CD4-positive, alpha-beta T cell treated with Interleukin-15 for 4 hours (primary cell): ENCODE measurements around the gene AGRP.
A peak's percentile ranks its signal among the peaks of the same experiment; 100 is the strongest.

Source experiments
- DNase-seq: peaks from one replicate; pipeline ENCODE4 v3.0.0-alpha.2; 2020; ENCODE audit warnings: low spot score

The AGRP gene

DNA sequence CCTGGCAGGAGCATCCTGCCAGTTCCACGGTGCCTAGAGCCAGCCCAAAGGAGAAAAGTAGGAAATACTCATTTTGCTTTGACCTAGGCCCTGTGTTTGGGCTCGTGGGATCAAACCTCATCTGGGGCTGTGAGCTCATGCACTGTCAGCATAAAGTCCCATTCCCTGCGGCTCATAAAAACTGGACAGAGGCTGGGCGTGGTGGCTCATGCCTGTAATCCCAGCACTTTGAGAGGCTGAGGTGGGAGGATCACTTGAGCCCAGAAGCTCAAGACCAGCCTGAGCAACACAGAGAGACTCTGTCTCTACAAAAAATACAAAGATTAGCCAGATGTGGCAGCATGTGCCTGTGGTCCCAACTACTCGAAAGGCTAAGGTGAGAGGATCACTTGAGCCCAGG, 20.3 kb downstream of the AGRP start:
- no peak for DNase-seq

DNA sequence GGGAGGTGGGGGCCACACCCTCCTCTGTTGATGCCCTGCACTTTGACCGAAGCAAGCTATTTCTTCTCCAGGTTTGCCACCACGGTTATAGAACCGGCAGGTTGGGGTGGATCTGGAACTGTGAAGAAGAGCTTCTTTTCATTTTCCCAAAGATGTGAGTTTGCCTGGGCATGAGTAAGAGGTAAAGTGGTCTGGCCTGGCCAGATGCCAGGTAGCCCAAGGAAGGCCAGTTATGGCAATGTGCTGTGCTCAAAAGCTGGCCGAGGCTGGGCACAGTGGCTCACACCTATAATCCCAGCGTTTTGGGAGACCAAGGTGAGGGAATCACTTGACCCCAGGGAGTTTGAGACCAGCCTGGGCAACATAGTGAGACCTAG, 21.1 kb downstream of the AGRP start:
- DNase-seq = no peak

DNA sequence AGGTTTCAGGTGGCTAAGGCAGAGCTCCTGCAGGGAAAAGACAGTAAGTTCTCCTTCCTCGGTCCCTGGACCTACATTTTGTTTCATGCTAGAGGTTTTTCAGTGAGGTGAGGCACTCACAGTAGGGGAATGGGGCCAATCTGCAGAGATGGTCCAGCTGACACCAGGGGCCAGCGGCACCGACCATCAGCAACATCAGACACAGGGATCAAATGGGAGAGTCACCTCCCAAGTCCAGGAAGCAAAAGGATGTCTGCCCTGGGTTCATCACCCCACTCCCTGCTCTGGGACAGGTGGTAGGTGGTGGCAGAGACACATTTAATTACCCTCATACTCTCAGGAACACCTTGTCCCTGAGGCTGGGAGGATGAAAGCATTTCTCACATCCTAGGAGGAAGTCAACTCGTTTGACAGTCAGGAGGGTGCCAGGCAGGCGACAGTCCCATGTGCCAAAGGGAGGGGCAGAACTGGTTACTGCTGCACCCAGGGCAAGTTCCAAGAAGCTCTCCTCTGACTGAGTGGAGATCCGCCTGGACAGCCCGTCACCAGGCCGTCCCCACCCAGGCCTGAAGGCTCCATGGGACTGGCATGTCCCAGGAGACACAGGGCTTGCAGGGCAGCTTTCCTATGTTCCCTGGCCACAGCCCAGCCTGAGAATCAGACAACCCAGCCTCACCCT, 21.6 kb downstream of the AGRP start:
- DNase-seq = no peak

DNA sequence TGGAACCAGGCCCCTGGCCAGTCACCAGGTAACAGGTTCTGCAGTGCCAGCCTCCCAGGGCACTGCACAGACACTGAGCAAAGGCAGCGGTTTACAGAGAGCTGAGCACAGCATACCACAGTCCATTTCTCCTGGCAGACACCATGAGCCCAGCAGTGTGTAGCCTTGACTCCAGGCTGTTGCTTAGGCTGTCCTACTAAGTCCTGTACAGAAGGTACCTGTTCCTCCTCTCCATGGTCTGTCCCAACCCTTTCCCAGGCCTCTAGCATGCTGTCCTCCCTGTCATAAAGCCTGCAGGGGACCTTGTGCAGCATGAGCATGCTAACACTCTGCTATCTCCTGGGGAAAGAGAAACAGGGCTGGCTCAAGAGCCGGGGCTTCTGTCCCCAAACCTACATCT, 22.4 kb downstream of the AGRP start:
- no peak for DNase-seq

DNA sequence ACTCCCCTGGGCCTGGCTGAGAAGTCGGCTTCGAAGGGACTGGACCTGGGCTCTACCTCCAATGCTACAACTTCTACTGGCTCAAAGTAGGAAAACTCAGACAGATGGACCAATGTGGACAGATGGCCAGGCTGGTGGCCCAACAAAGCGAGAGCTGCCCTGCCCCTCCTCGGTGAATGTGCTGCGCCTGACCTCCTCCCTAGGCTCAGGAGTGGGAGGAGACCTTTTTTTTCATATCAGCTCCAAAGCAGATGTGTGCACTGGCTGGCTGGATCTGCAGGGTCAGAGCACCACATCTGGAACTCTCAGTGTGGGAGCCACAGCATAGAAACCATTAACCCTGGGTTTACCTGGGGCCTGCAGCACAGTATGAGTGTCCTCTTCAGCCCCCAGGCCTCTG, 23.2 kb downstream of the AGRP start:
- no peak for DNase-seq

DNA sequence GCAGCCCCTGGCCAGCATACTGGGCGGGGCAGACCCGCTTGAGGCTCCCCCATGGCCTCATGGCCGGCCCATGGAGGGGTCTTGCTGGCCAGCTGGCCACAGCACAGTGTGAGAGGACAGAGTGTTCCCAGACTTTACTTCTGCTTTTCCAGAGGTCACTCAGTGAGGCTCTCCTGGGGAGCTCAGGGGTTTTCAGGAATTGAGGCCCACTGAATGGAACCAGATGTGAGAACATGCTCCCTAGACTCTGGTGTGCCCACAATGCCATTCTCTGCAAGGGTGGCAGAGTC, 23.5 kb downstream of the AGRP start:
- no peak for DNase-seq

DNA sequence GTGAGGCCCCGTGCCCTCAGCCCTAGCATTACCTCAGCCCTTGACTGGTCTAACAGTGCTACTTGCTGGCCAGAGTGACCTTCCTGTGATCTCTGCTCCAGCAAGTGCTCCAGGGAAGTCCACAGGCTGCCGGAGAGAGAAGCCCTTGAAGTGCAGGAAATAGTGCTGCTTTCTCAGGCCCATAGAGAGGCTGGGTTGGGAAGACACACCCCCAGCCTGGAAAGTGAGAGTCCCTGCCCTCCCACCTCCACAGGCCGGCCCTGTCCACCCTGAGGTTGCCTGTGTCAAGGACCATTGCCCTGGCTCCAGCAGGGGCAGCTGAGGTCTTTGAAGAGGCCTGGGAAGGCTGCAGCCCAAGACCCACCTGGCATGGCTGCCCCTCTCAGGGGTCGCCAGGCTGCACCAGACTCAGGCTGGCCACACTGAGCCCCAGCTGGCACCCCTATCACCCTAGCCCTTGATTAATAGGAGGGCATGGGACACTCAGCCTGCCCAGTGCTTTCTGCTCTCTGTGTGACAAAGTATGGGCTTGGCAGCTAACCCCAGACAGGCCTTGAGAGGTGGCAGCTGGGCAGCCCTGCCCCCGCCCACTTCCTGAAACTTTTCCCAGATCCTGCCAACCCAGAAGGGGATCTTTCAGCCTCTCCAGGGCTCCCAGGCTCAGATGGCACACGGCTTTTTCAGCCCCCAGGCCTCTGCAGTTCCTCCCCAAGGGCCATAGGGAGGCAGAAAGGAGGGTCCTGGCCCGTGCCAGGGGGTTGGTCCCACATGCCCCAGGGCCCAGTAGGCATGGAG, 24.1 kb downstream of the AGRP start:
- DNase-seq = no peak

DNA sequence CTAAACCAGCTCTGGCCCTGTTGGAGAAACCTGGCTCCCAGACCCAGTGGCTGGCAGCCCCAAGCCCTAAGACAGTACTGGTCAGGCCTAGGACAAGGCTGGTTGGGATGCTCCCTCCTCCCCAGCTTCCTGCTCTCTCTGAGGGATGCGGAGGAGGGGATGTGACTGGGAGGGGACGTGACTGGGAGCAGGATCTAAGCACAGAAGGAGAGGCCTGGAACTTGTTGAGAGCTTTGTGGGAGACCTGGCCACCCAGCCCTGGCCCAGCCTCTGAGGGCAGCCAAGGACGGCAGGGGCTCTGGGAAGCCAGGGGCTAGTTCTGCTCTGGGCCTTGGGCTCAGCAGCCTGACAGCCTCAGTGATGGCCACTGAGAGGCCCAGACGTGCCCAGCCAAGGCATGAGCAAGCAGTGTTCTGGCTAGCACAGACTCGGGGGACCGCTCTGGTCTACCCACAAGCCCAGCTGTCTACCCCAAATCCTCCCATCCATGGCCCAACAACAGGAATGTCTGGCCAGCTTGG, 25.2 kb downstream of the AGRP start:
- no peak for DNase-seq

DNA sequence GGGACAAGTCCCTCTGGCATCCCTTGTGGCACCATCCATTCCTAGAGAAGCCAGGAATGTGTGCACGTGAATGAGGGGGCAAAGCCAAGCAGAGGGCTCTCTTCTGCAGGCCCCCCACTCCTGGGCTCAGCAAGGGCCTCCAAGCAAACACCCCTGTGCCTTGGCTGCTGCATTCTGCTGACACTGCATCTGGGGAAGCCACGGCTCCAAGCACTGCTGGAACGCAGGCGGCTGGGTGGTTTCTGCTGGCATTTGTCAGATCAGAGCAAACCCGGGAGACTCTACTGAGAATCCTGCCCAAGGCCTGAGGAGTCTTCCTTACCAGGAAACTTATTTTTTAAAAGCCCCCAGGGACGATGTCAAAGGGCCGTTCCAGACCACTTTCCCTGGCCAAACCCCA, 25.7 kb downstream of the AGRP start:
- DNase-seq = no peak

DNA sequence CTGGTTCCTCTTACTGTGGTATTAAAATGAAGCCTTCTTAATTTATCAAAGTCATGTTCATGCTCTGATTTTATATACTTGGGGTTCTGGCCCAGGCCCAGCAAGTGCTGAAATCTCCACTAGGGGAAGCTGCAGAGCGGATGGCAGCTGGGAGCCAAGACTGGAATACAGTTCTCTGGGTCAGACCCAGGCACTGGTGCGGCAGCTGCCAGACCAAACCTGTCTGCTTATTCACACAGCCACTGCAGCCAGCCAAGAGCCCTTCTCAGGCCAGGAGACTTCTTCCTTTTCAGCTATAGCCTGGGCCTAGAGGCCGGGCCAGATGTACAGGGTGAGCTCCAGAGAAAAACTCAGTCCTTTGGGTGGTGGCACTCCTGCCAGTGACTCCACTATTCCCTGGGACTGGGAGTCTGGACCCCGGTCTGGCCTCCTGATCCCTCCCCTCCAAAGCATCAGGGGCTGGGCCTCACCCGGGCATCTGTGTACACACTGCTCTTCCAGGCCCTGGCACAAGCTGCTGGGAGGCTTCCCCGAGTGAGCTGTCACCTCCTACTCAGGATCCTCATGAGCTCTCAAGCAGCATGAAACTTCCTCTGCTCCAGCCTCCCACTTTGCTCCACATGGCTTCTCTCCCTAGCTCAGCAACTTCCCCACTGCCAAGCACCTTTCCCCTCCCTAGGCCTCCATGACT, 26.8 kb downstream of the AGRP start:
- no peak for DNase-seq

DNA sequence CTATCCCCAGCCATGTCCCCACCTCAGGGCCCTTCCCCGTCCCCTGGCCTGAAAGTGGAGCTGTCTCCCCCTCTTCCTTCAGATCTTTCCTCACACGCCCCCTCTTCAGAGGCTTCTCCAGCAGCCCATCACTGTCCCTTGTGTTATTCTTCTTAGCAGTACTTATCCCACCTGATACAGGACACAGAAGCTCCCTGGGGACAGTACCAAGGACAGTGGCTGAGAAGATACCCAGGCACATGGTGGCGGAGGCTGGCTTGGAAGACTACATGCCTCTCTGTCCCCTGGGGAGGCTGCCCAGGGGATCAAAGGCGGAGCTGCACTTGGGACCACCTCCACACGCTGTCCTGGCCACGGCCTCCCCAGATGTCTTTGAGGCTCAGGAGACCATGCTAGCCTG, 28.5 kb downstream of the AGRP start:
- no peak for DNase-seq

DNA sequence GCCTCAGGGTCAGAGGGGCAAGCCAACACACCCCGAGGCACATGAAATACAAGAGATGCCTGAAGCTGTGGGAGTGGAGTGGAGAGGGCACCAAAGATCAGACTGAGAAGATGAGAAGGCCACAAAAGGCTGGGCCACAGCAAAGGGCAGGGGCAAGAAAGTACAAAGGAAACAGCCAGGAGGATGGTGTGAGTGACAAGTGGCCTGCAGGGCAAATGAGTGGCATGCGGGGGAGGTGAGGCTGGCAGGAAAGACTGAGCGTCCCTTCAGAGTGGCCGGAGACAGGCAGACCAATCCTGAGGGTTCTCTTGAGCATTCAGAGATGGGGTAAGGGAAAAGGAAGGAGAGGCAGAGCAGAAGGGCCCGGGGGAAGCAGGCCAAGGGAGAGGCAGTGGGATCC, 29.2 kb downstream of the AGRP start:
- DNase-seq = no peak

DNA sequence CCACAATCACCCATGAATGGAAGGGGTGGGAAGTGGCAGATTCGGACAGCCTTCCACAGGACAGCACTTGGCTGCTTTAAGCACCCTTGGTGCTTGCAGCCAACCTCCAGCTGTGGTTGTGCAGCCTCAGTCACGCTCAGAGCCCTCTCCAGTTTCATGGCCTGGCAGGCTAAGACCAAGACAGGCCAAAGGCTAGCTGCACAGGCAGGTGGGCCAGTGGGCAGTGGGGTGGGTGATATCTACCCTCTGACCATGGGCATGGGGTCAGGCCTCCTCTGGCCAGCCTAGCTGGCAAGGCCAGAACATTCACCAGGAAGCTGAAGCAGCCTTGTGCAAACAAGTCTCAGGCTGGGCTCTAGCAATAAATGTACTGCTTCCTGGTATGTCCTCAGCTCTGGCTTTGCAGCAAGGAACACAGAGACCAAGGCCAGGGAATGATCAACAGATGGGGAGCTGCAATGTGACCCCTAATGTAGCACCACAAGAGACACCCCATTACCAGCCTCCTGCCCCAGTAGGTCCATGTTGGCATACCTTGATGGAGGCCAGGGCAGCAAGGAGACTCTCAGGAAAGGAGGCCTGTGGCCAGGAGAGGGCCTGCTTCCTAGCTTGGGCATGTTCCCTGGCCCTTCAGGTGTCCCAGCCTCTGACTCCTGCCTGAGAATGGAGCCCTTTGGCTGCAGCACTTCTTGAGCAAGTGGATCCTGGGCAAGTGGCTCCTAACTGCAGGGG, 31.5 kb downstream of the AGRP start:
- DNase-seq = no peak

DNA sequence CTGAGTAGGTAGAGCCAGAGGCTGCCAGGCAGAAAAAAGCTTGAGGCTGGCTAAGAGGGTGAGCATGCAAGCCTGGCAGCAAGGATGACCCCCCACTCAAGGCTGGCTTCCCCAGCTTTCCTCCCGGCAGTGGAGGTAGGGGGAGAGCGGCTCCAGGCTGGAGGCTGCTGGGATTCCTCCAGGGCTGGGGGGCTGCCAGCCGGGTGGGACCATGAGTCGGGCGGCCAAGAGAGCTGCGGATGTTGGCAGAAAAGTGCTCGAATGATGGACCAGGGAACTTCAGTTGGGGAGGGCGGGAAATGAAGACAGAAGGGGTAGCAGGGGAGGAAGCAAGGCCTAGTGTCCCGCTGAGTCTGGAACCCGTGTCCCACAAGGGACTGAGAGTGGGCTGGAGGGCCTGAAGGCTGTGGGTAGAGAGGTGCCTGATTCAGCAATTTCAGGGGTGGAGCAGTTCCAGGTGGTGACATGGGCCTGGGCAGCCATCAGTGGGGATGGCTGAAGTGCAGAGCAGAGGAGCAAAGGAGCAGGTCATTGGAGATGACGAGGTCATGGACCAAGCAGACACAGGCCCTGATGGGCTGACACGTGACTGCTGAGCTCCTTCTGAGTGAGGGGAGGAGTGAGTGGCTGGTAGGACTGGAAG, 32.2 kb downstream of the AGRP start:
- no peak for DNase-seq

DNA sequence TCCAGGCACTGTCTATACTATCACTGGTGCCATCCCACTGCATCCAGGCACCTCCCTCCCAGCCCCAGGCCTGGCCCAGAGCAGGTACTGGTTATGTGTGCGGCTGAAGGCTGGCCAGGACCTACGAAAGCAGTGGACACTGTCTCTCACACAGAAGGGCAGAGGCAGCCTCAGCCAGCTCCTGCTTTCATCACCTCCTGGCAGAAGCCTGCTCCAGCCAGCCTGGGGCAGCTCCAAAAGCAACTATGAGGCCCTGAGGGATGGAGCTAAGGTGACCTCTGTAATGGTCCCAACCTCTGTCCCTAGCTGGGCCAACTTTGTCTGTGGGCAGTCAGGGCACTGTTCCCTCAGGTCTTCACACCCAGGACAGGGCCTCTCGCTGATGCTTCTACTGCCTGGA, 33.6 kb downstream of the AGRP start:
- DNase-seq = no peak

DNA sequence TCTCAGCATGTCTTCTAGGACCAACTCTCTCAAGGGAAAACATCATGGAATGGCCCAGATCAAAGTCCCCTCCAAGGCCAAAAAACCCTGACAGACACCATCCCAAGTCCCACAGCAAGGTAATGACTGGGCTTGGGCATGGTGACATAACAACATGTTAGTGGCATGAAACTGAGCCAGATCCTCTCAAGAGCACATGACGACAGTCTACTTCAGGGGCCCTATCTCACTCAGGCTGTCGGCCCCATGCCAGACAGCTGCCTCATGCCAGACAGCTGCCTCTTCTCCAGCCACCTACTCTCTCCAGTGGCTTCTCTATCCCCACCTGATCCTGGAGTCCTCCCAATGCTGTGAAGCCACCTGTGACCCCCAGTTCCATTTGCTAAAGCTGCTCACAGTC, 34.0 kb downstream of the AGRP start:
- DNase-seq = no peak

DNA sequence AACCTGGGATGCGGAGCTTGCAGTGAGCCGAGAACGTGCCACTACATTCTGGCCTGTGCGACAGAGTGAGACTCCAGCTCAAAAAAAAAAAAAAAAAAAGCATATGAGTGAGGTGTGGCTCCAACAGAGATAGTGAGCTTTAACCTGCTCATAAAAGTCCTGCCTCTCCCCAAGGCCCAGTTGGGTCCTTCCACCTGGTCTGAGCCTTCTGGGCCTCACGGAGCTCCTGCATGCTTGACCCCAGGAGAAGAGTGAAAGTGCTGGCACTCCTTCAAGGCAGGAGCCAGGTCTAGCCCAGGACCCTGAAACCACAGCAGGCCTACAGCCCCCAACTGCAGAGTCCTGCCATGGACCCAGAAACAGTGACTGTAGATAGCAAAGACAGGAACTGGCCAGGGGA, 34.8 kb downstream of the AGRP start:
- no peak for DNase-seq

DNA sequence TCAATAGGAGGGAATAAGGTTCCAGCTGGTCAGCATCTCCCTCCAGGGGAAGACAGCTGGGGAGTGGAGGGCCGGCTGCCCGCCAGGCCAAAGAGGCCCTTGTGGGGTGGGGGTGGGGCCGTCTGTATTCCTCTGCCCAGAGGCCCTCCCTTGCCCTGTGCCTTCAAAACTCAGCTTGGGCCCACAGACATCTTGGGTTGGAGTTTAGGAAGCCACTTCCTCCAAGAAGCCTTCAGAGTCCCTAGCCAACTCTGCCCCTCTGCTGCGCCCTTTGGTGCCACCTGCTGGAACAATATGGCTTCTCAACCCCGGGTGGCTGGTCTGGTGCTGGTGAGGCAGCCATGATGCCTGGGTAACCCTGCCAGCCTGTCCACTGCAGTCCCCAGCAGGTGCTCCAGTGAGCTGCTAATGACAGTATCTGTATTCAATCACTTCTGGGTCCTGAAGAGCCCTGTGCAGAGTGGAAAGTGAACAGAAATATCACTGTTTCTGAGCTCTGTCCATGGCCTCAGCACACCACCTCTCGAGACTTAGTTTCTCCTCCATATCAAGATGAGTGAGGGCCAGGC, 35.8 kb downstream of the AGRP start:
- peak; percentile 49 for DNase-seq

DNA sequence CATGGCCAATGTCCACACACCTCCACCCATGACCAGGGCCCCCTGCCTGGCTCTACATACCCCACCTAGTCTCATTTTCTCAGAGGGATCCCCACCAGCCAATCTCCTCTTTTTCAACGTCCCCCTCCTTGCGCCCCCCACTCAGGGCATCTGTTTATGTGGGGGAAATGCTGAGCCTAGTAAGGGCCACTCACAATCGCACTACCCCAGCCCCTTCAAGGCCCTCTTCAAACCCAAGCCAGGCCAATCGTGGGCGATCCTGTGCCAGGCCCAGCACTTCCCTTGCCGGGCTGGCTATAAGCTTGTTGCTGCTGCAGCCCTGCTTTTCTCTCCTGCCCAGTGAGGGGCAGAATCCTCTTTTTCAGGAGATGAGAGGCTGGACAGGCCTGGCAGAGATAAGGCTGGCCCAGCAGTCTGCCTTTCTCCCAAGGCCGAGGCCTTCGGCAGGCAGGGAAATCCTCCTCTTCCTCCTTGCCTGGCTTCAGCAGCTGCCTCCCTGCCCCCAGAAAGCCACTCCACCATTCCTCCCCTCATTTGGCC, 36.3 kb downstream of the AGRP start:
- DNase-seq = no peak

DNA sequence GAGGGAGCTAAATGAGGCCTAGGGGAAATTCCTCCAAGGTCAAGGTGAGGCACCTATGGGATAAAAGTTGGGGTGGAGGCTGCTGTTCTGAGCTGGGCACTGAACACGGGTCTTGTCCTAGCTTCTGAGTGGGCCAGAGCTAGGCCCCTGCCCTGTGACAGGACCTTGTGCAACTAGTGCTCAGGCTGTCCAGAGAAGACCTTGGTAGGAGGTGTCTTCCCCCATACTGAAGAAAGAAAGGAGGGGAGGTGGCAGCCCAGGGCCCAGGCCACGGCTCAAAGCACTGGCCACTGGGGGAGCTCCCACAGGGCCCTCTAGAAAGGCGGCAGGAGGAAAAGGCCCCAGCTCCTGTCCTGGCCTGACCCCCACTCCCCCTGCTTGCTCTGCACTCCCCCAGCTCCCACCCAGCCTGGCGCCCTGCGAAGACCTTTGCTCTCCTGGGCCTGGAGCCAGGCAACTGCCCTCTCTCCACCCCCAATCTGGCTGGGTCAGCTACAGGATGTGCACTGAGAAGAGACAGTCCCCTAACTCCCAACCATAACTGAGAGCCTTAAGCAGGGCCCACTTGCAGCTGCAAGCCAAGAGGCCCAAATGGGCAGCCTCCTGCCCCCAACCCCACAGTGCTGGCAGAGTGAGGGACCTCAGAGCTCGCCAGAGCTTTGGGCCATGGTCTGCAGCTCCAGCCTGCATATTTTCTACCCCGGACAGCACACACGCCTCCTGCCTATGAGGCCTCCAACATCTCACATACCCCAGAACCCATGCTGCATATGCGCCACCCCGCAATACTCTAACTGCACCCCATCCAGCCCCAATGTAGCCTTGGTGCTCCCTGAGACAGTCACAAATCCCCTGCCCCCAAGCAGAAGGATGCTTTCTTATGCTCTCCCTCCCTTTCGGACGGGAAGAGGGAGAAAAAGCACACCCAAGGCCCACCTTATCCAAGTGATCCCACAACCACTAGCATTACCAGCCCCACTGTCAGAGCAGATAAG, 37.1 kb downstream of the AGRP start:
- no peak for DNase-seq
